HCT116 (cell line): Measurements from ENCODE around the gene FAM200B.

ENCODE experiments used
- CTCF ChIP-seq, 3 experiments: fragments of 200-600 bp in 1 of 3; sonication (generic) in 1 of 3; IDR thresholded peaks in 2 of 3; conservative IDR thresholded peaks in 1 of 3; 2 replicates each; pipeline ENCODE4 v1.5.1; 2012 to 2017; ENCODE audit warnings: low read depth in 2 of 3, low read length in 2 of 3, antibody characterized with exemption in 1 of 3, borderline replicate concordance in 1 of 3, control low read depth in 1 of 3, mild to moderate bottlenecking in 1 of 3, mixed read lengths in 1 of 3, mixed run types in 1 of 3, moderate library complexity in 1 of 3; ENCODE audit not compliant: insufficient read depth in 1 of 3
- EGR1 ChIP-seq: IDR thresholded peaks from 2 replicates; pipeline ENCODE4 v1.6.1; 2012; ENCODE audit warnings: low read depth
- POLR2A ChIP-seq: IDR thresholded peaks from 2 replicates; pipeline ENCODE4 v1.7.0; 2011; ENCODE audit warnings: borderline replicate concordance; ENCODE audit not compliant: insufficient read depth, insufficient read length; ENCODE audit errors: extremely low read depth

GRCh38 chr4:15684498-15684897 is 2.9 kb downstream of the FAM200B start:
- TF ChIP-seq POLR2A: no peak
- no peak for TF ChIP-seq EGR1
- no peak for TF ChIP-seq CTCF (IDR thresholded peaks at IDR 0.05 in 2 of 3, conservative IDR thresholded peaks at IDR 0.05 in 1 of 3; ENCODE audit: borderline replicate concordance in 1 of 3, insufficient read depth in 1 of 3, low read depth in 2 of 3, low read length in 2 of 3)
